Measurements from ENCODE around the gene TRIM56. TPM values are rescaled to one million over a fixed set of nuclear protein-coding genes. Genes with fewer than 3 reads are reported as not detected.

The TRIM56 gene
- total and polyA plus RNA-seq, 4 donors: 9.4 to 58.3 (median 36.7) TPM

DNA sequence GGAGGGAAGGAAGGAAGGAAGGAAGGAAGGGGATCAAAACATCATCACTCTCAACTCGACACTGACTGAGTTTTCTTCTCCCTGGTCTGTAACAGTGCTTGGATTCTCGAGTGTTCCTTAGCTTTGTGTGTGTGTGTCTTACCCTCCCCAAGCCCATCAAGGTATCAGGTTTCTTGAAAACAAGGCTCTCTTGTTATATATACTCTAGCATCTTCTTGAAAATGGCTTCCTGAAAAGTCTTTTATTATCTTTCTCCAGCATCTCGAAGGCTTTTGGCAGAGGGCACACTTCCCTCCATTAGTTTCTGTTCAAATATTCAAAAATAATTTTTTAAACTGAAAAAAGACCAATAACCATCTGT, 55.0 kb downstream of the TRIM56 start:
- H3K27me3 ChIP-seq (ENCODE audit: control insufficient read depth in 1 of 2, insufficient read depth in 2 of 2, low read length in 1 of 2): no peaks in the 10 kb centered on the region
- intact Hi-C loops (cut with DNase I): no loop called here
- no peak for DNase-seq
- H3K9me3 ChIP-seq (ENCODE audit: control insufficient read depth, low read length): no peaks in the 10 kb centered on the region
- no peaks in the 10 kb centered on the region for H3K4me1 ChIP-seq (ENCODE audit: control insufficient read depth in 1 of 2, insufficient read depth in 2 of 2, low read length in 2 of 2)
- H3K4me3 ChIP-seq (ENCODE audit: low read length in 2 of 2): no peak overlapping the region
- 23 to 33% methylated on average over 3 of the region's 3 CpGs for WGBS, 2 donors
- H3K27ac ChIP-seq (ENCODE audit: low read depth in 1 of 2, low read length in 2 of 2): no peak overlapping the region
- H3K36me3 ChIP-seq (ENCODE audit: control insufficient read depth in 1 of 2, insufficient read depth in 2 of 2, low read length in 1 of 2): peaks cover 0 to 9% of the 10 kb centered on the region in 2 donors
- no peak for ATAC-seq (ENCODE audit: low FRiP score)

DNA sequence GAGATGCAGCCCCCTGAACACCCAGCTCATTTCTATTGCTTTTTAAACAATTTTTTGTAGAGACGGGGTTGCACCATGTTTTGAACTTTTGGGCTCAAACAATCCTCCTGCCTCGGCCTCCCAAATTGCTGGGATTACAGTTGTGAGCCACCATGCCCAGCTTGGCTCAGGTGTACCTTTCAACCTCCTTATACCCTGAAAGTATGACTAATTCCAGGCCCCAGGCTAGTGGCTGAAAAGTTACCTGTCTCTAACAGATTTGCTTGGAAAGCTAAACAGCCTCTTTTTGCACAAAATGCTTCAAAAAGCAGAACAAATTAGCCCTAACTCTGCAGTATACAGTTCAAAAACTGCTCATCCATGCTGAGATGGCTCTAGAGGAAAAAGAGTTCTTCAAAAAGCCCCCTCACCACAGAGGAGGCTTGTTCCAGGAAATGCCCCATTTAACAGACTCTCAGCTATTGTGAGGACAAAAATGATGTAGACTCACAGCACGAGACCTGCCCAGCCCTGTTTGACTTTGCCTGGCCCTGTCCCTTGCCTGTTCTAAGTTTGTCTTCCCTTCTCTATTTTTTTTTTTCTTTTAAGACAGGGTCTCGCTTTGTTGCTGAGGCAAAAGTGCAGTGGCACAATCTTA, 55.6 kb downstream of the TRIM56 start:
- Histone ChIP-seq H3K4me1 (ENCODE audit: control insufficient read depth in 1 of 2, insufficient read depth in 2 of 2, low read length in 2 of 2) (no peaks in the 10 kb centered on the region), H3K27ac (ENCODE audit: low read depth in 1 of 2, low read length in 2 of 2) (no peak overlapping the region), H3K27me3 (ENCODE audit: control insufficient read depth in 1 of 2, insufficient read depth in 2 of 2, low read length in 1 of 2) (no peaks in the 10 kb centered on the region), H3K4me3 (ENCODE audit: low read length in 2 of 2) (no peak overlapping the region), H3K36me3 (ENCODE audit: control insufficient read depth in 1 of 2, insufficient read depth in 2 of 2, low read length in 1 of 2) (peaks cover 0 to 8% of the 10 kb centered on the region in 2 donors), H3K9me3 (ENCODE audit: control insufficient read depth, low read length) (no peaks in the 10 kb centered on the region)
- 87 to 93% methylated on average over 4 of the region's 4 CpGs for WGBS, 2 donors
- intact Hi-C loops (cut with DNase I): no loop called here
- ATAC-seq (ENCODE audit: low FRiP score): no peak
- no peak for DNase-seq

Other genes with a start within 250 kb of the TRIM56 start
- 10 to 100 TPM; 20.3 to 34.3 TPM for gene SLC12A9, start 232.8 kb upstream of the TRIM56 start, total RNA-seq
- 10 to 100 TPM in 1 of 2 donors, 1 to 10 TPM in 1; 8.5 to 43.9 TPM for gene SLC12A9, start 232.8 kb upstream of the TRIM56 start, polyA plus RNA-seq
- gene TRIP6, start 218.1 kb upstream of the TRIM56 start, total RNA-seq: 10 to 100 TPM; 77.3 to 80.3 TPM
- gene TRIP6, start 218.1 kb upstream of the TRIM56 start, polyA plus RNA-seq: 100 to 1,000 TPM in 1 of 2 donors, 10 to 100 TPM in 1; 39.3 to 136 TPM
- 100 to 1,000 TPM in 1 of 2 donors, 10 to 100 TPM in 1; 95.5 to 118 TPM for gene SRRT, start 210.4 kb upstream of the TRIM56 start, total RNA-seq
- gene SRRT, start 210.4 kb upstream of the TRIM56 start, polyA plus RNA-seq: 100 to 1,000 TPM in 1 of 2 donors, 10 to 100 TPM in 1; 22.2 to 151 TPM
- 1 to 10 TPM; 2.0 to 2.6 TPM for gene UFSP1, start 195.8 kb upstream of the TRIM56 start, total RNA-seq
- gene UFSP1, start 195.8 kb upstream of the TRIM56 start, polyA plus RNA-seq: 1 to 10 TPM; 1.5 to 2.0 TPM
- gene ACHE, start 189.6 kb upstream of the TRIM56 start, total RNA-seq: 1 to 10 TPM; 2.0 to 2.6 TPM
- 1 to 10 TPM; 1.0 to 1.1 TPM for gene ACHE, start 189.6 kb upstream of the TRIM56 start, polyA plus RNA-seq
- gene MUC3A, start 135.9 kb upstream of the TRIM56 start, total RNA-seq: under 1 TPM; 0.39 to 0.45 TPM
- gene MUC3A, start 135.9 kb upstream of the TRIM56 start, polyA plus RNA-seq: 1 to 10 TPM in 1 of 2 donors, not detected in 1; 5.5 TPM
- under 1 TPM; 0.24 to 0.88 TPM for gene MUC12, start 115.9 kb upstream of the TRIM56 start, total RNA-seq
- gene MUC12, start 115.9 kb upstream of the TRIM56 start, polyA plus RNA-seq: 10 to 100 TPM in 1 of 2 donors, 1 to 10 TPM in 1; 2.6 to 13.1 TPM
- gene MUC17, start 65.4 kb upstream of the TRIM56 start, total RNA-seq: not detected
- 1 to 10 TPM in 1 of 2 donors, not detected in 1; 1.6 TPM for gene MUC17, start 65.4 kb upstream of the TRIM56 start, polyA plus RNA-seq
- gene SERPINE1, start 41.6 kb downstream of the TRIM56 start, total RNA-seq: 100 to 1,000 TPM in 1 of 2 donors, 10 to 100 TPM in 1; 57.1 to 693 TPM
- 100 to 1,000 TPM in 1 of 2 donors, 10 to 100 TPM in 1; 71.5 to 137 TPM for gene SERPINE1, start 41.6 kb downstream of the TRIM56 start, polyA plus RNA-seq
- gene AP1S1, start 69.0 kb downstream of the TRIM56 start, total RNA-seq: 10 to 100 TPM; 21.3 to 26.9 TPM
- gene AP1S1, start 69.0 kb downstream of the TRIM56 start, polyA plus RNA-seq: 10 to 100 TPM; 16.8 to 51.2 TPM
- not detected for gene VGF, start 80.1 kb downstream of the TRIM56 start, total RNA-seq
- not detected for gene VGF, start 80.1 kb downstream of the TRIM56 start, polyA plus RNA-seq
- gene NAT16, start 94.8 kb downstream of the TRIM56 start, total RNA-seq: not detected
- not detected for gene NAT16, start 94.8 kb downstream of the TRIM56 start, polyA plus RNA-seq
- not detected for gene MOGAT3, start 115.6 kb downstream of the TRIM56 start, total RNA-seq
- 1 to 10 TPM in 1 of 2 donors, not detected in 1; 5.4 TPM for gene MOGAT3, start 115.6 kb downstream of the TRIM56 start, polyA plus RNA-seq
- 10 to 100 TPM; 51.8 to 70.6 TPM for gene PLOD3, start 132.1 kb downstream of the TRIM56 start, total RNA-seq
- gene PLOD3, start 132.1 kb downstream of the TRIM56 start, polyA plus RNA-seq: 10 to 100 TPM; 27.2 to 48.5 TPM
- 10 to 100 TPM; 48.7 to 54.4 TPM for gene ZNHIT1, start 132.7 kb downstream of the TRIM56 start, total RNA-seq
- gene ZNHIT1, start 132.7 kb downstream of the TRIM56 start, polyA plus RNA-seq: 100 to 1,000 TPM in 1 of 2 donors, 10 to 100 TPM in 1; 95.8 to 114 TPM
- gene CLDN15, start 152.3 kb downstream of the TRIM56 start, total RNA-seq: 10 to 100 TPM in 1 of 2 donors, 1 to 10 TPM in 1; 7.5 to 14.8 TPM
- gene CLDN15, start 152.3 kb downstream of the TRIM56 start, polyA plus RNA-seq: 10 to 100 TPM in 1 of 2 donors, 1 to 10 TPM in 1; 6.5 to 19.7 TPM
- 100 to 1,000 TPM; 146 to 155 TPM for gene FIS1, start 159.6 kb downstream of the TRIM56 start, total RNA-seq
- gene FIS1, start 159.6 kb downstream of the TRIM56 start, polyA plus RNA-seq: 100 to 1,000 TPM; 294 to 333 TPM
- 10 to 100 TPM; 10.9 to 16.5 TPM for gene IFT22, start 236.3 kb downstream of the TRIM56 start, total RNA-seq
- gene IFT22, start 236.3 kb downstream of the TRIM56 start, polyA plus RNA-seq: 10 to 100 TPM; 28.2 to 30.6 TPM